Mucosa of gallbladder (tissue), 1 donor: Measurements from ENCODE around the gene RAP2A. TPM values are rescaled to one million over a fixed set of nuclear protein-coding genes. Genes with fewer than 3 reads are reported as not detected.

Experiments used
- DNase-seq: peaks from one replicate; pipeline ENCODE4 v3.0.0-alpha.2; 2020; ENCODE audit warnings: low spot score
- total RNA-seq: library from RNA; stranded (reverse); gene quantifications from one replicate; pipeline ENCODE4 v1.2.1, GENCODE V29; 2021
- donor health status: DM: no; HTN: no; CAD: no.

The RAP2A gene
- 39.4 TPM for total RNA-seq

GRCh38 chr13:97433727-97434396, at the start of gene RAP2A:
Gene RAP2A, plus strand, starts transcription at chr13:97434169. Its CDS starts 302 bp downstream, at chr13:97434471.
- peak; percentile 94 for DNase-seq

GRCh38 chr13:97384371-97384770, 49.6 kb upstream of the RAP2A start:
- no peak for DNase-seq

GRCh38 chr13:97385146-97385545, 48.8 kb upstream of the RAP2A start:
- no peak for DNase-seq

- no peak for DNase-seq
Observed at GRCh38 chr13:97385854-97386253, 48.1 kb upstream of the RAP2A start.

- DNase-seq: no peak
Observed at GRCh38 chr13:97386801-97387484, 47.0 kb upstream of the RAP2A start.

- no peak for DNase-seq
Observed at GRCh38 chr13:97387485-97387839, 46.5 kb upstream of the RAP2A start.

GRCh38 chr13:97387890-97388289, 46.1 kb upstream of the RAP2A start:
- DNase-seq: no peak

- DNase-seq: no peak
Observed at GRCh38 chr13:97388373-97388772, 45.6 kb upstream of the RAP2A start.

GRCh38 chr13:97390941-97391600, 42.9 kb upstream of the RAP2A start:
- no peak for DNase-seq

- DNase-seq: no peak
Observed at GRCh38 chr13:97392020-97392419, 41.9 kb upstream of the RAP2A start.

GRCh38 chr13:97394542-97394941, 39.4 kb upstream of the RAP2A start:
- no peak for DNase-seq

- no peak for DNase-seq
Observed at GRCh38 chr13:97395447-97396136, 38.4 kb upstream of the RAP2A start.

GRCh38 chr13:97397267-97397666, 36.7 kb upstream of the RAP2A start:
- DNase-seq: no peak

- DNase-seq: no peak
Observed at GRCh38 chr13:97401421-97401820, 32.5 kb upstream of the RAP2A start.

GRCh38 chr13:97403893-97404750, 29.8 kb upstream of the RAP2A start:
- no peak for DNase-seq

- no peak for DNase-seq
Observed at GRCh38 chr13:97407540-97407939, 26.4 kb upstream of the RAP2A start.

- no peak for DNase-seq
Observed at GRCh38 chr13:97408938-97409337, 25.0 kb upstream of the RAP2A start.

- DNase-seq: no peak
Observed at GRCh38 chr13:97411984-97412383, 22.0 kb upstream of the RAP2A start.

GRCh38 chr13:97413694-97414093, 20.3 kb upstream of the RAP2A start:
- DNase-seq: no peak

- DNase-seq: no peak
Observed at GRCh38 chr13:97414392-97414791, 19.6 kb upstream of the RAP2A start.

GRCh38 chr13:97417698-97418097, 16.3 kb upstream of the RAP2A start:
- no peak for DNase-seq
